ENCODE results near the gene LRMDA. TPM values are rescaled to one million over a fixed set of nuclear protein-coding genes. Genes with fewer than 3 reads are reported as not detected.

The LRMDA gene
- total and polyA plus RNA-seq, 7 donors: 2.8 to 22.2 (median 9.0) TPM

DNA sequence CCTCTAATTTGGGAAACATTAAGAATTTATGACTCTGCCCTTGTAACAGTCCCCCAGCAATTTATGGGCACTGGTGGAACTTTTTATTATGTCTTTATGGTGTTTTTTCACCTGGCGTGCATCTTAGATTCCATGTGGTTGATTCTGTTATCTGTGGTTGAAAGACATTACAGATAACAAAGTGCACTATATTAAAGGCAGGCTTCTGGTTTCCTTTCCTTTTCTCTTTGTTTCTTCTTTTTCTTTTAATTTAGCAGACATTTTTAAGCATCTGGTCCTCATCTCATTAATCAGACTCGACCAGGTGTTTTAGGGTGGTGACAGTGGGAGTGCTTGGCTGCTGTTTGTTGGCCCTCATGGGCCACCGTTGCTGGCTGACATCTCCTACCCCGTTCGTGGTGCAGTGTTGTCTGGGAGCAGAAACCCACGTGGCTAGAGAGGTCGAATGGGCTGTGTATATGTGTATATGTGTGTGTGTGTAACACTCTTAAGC lies 77.4 kb downstream of the LRMDA start:
- no peak for DNase-seq
- TF ChIP-seq CTCF (IDR thresholded peaks at IDR 0.05) (no peak), EP300 (IDR thresholded peaks at IDR 0.05) (no peak), POLR2A (IDR thresholded peaks at IDR 0.05) (no peak), POLR2AphosphoS5 (IDR thresholded peaks at IDR 0.05) (no peak)
- WGBS, 2 donors: 11 to 18% methylated on average over 7 of the region's 7 CpGs
- H3K27ac ChIP-seq: peak overlapping the region; percentile 67 to 80 (median 74)
- H3K27me3 ChIP-seq: no peaks in the 10 kb centered on the region
- H3K9me3 ChIP-seq: no peaks in the 10 kb centered on the region
- no peaks in the 10 kb centered on the region for H3K36me3 ChIP-seq
- peaks cover 0 to 64% (median 50%) of the 10 kb centered on the region in 4 donors for H3K4me1 ChIP-seq
- no peak overlapping the region for H3K4me3 ChIP-seq
- intact Hi-C loops (cut with DNase I): loop anchor here (1.0 to 10.0 kb wide), 5 partner anchors 40 to 214 kb away; no protein-coding TSS in a partner anchor

- no peak for TF ChIP-seq POLR2AphosphoS5 (IDR thresholded peaks at IDR 0.05)
- no peak for TF ChIP-seq EP300 (IDR thresholded peaks at IDR 0.05)
- no peak for TF ChIP-seq POLR2A (IDR thresholded peaks at IDR 0.05)
- no peak for TF ChIP-seq CTCF (IDR thresholded peaks at IDR 0.05)
- 92 to 93% methylated on average over 2 of the region's 2 CpGs for WGBS, 2 donors
- Histone ChIP-seq H3K27me3 (no peaks in the 10 kb centered on the region), H3K36me3 (no peaks in the 10 kb centered on the region), H3K27ac (no peak overlapping the region), H3K9me3 (no peaks in the 10 kb centered on the region), H3K4me1 (peaks cover 0 to 64% (median 51%) of the 10 kb centered on the region in 4 donors), H3K4me3 (no peak overlapping the region)
- DNase-seq: no peak
- intact Hi-C loops (cut with DNase I): loop anchor here (2.0 to 10.0 kb wide), 5 partner anchors 41 to 215 kb away; no protein-coding TSS in a partner anchor
Observed at GRCh38 chr10:75509706-75510105, 78.3 kb downstream of the LRMDA start.

GRCh38 chr10:75511011-75511410 lies 79.6 kb downstream of the LRMDA start:
- Histone ChIP-seq H3K4me1 (peaks cover 0 to 64% (median 51%) of the 10 kb centered on the region in 4 donors), H3K27me3 (no peaks in the 10 kb centered on the region), H3K36me3 (no peaks in the 10 kb centered on the region), H3K9me3 (no peaks in the 10 kb centered on the region), H3K27ac (no peak overlapping the region), H3K4me3 (no peak overlapping the region)
- DNase-seq: no peak
- no peak for TF ChIP-seq POLR2A (IDR thresholded peaks at IDR 0.05)
- TF ChIP-seq CTCF (IDR thresholded peaks at IDR 0.05): no peak
- no peak for TF ChIP-seq EP300 (IDR thresholded peaks at IDR 0.05)
- TF ChIP-seq POLR2AphosphoS5 (IDR thresholded peaks at IDR 0.05): no peak
- WGBS, 2 donors: 95 to 97% methylated on average over 8 of the region's 8 CpGs
- intact Hi-C loops (cut with DNase I): loop anchor here (5.0 kb wide), 1 partner anchor 146 kb away; no protein-coding TSS in a partner anchor

GRCh38 chr10:75512203-75512933 lies 80.9 kb downstream of the LRMDA start:
- Histone ChIP-seq H3K27me3 (no peaks in the 10 kb centered on the region), H3K9me3 (no peaks in the 10 kb centered on the region), H3K36me3 (no peaks in the 10 kb centered on the region), H3K4me3 (no peak overlapping the region), H3K4me1 (peaks cover 0 to 56% (median 47%) of the 10 kb centered on the region in 4 donors), H3K27ac (peak overlapping the region in 3 of 4 donors; percentile 24 to 71 (median 53))
- WGBS, 2 donors: 19 to 52% methylated on average over 8 of the region's 8 CpGs
- DNase-seq: peak; percentile 75
- intact Hi-C loops (cut with DNase I): loop anchor here (5.0 kb wide), 1 partner anchor 145 kb away; no protein-coding TSS in a partner anchor
- TF ChIP-seq EP300 (IDR thresholded peaks at IDR 0.05) (peak in 3 of 4 donors; percentile 10 to 27 (median 24)), POLR2A (IDR thresholded peaks at IDR 0.05) (no peak), CTCF (IDR thresholded peaks at IDR 0.05) (no peak), POLR2AphosphoS5 (IDR thresholded peaks at IDR 0.05) (peak; percentile 71 to 92 (median 78))

Data from sigmoid colon (tissue), 7 donors.